ENCODE data around the gene CDA. TPM values are rescaled to one million over a fixed set of nuclear protein-coding genes. Genes with fewer than 3 reads are reported as not detected.

The CDA gene
- total RNA-seq, 1 experiment from 2014 or later = 6.5 TPM

GRCh38 chr1:20660363-20660762, 71.5 kb downstream of the CDA start:
- H3K27ac ChIP-seq (ENCODE audit: insufficient read length, low read depth, low read length) = no peak overlapping the region
- H3K79me2 ChIP-seq (ENCODE audit: insufficient read depth, low read length) = peaks cover 19% of the 10 kb centered on the region
- no CpG with 5 or more reads among the region's 3 CpGs for WGBS (ENCODE audit: extremely low coverage, insufficient read length, low lambda C conversion rate)
- peaks cover 7% of the 10 kb centered on the region for H3K79me1 ChIP-seq (ENCODE audit: insufficient read depth, low read depth, low read length, poor library complexity, severe bottlenecking)
- Mint-ChIP-seq H3K27me3 (ENCODE audit: low read depth) (no peaks in the 10 kb centered on the region), H3K27ac (peak overlapping the region in 2 of 3 experiments; percentile 98 to 99; a peak in 4 of 7 replicates), H3K36me3 (ENCODE audit: insufficient read depth in 1 of 3, low read depth in 3 of 3) (peaks cover 17 to 39% (median 37%) of the 10 kb centered on the region in 3 experiments), H3K4me3 (peak overlapping the region; percentile 99 to 100), H3K4me1 (peaks cover 24% of the 10 kb centered on the region in 2 experiments), H3K9me3 (no peaks in the 10 kb centered on the region)
- no peaks in the 10 kb centered on the region for H3K9me3 ChIP-seq (ENCODE audit: control insufficient read depth, low read depth, low read length)
- no peak overlapping the region for H2BK20ac ChIP-seq (ENCODE audit: low read depth, low read length, poor library complexity, severe bottlenecking)
- H4K91ac ChIP-seq (ENCODE audit: insufficient read length, low read depth, low read length) = no peak overlapping the region
- no peak overlapping the region for H2BK12ac ChIP-seq (ENCODE audit: insufficient read length, low read depth, low read length)
- H3K4ac ChIP-seq (ENCODE audit: low read depth, low read length) = no peak overlapping the region
- no peaks in the 10 kb centered on the region for H3K27me3 ChIP-seq (ENCODE audit: insufficient read depth, low read length)
- H3K56ac ChIP-seq (ENCODE audit: insufficient read length, low read depth, low read length) = no peak overlapping the region
- no peak overlapping the region for H2AFZ ChIP-seq (ENCODE audit: low read length)
- no peak overlapping the region for H4K8ac ChIP-seq (replicated peaks; ENCODE audit: insufficient read length, low read depth, low read length)
- H3T11ph ChIP-seq (ENCODE audit: low read length) = no peak overlapping the region
- H3K18ac ChIP-seq (ENCODE audit: insufficient read length, low read depth, low read length) = no peak overlapping the region
- H2AK5ac ChIP-seq (ENCODE audit: insufficient read length, low read length) = no peak overlapping the region
- H3K14ac ChIP-seq (ENCODE audit: insufficient read depth, low read length) = no peak overlapping the region
- H2BK5ac ChIP-seq (ENCODE audit: insufficient read length, low read length) = no peak overlapping the region
- peaks cover 5% of the 10 kb centered on the region for H3K23me2 ChIP-seq (ENCODE audit: insufficient read length, low read depth, low read length, poor library complexity, severe bottlenecking)
- peaks cover 2% of the 10 kb centered on the region; the same call in 1 of the 2 replicates for H3K4me1 ChIP-seq (ENCODE audit: insufficient read depth, low read length)
- H2BK15ac ChIP-seq (ENCODE audit: low read depth, low read length) = no peak overlapping the region
- TF ChIP-seq CTCF (conservative IDR thresholded peaks at IDR 0.05) = no peak
- H3K4me2 ChIP-seq (ENCODE audit: insufficient read depth, insufficient read length, low read length) = peak overlapping the region; percentile 98
- no peak overlapping the region for H2BK120ac ChIP-seq (ENCODE audit: low read depth, low read length, poor library complexity, severe bottlenecking)
- H4K5ac ChIP-seq (ENCODE audit: insufficient read length, low read depth, low read length) = no peak overlapping the region
- peak overlapping the region; percentile 91 for H3K9ac ChIP-seq (ENCODE audit: extremely low read depth, insufficient read length, low read length)
- no peak for DNase-seq
- no peaks in the 10 kb centered on the region for H4K20me1 ChIP-seq (ENCODE audit: control insufficient read depth, insufficient read depth, insufficient read length)
- no peak overlapping the region for H3K23ac ChIP-seq (ENCODE audit: insufficient read length, low read depth, low read length)

Data from H9 (cell line).